HG03097 (cell line): ENCODE measurements around the gene LDLRAD3.

Experiments
- ATAC-seq: cut with Tn5 transposase; IDR thresholded peaks from one replicate; pipeline ENCODE4 v1.9.1; 2021; ENCODE audit not compliant: unreplicated experiment, low FRiP score

Gene LDLRAD3

DNA sequence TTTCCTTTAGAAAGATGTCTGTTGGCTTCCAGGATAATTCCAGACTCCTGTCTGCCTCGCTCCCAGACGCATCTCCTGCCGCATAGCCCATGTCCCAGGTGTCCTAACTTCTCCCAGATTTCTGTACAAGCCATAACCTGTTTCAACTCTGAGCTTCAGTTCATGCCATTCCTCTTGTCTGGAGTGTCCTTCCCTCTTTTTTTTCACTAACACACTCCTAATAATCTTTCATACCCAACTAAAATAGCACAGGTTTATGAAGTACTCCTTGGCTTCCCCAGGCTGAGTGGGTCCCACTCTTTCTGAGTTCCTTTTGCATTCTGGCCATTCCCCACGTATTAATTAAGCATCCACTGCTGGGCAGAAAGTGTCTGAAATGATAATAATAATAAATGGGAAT, 123.0 kb downstream of the LDLRAD3 start:
- ATAC-seq, result no peak

GRCh38 chr11:36069576-36070212, 125.8 kb downstream of the LDLRAD3 start:
- no peak for ATAC-seq

DNA sequence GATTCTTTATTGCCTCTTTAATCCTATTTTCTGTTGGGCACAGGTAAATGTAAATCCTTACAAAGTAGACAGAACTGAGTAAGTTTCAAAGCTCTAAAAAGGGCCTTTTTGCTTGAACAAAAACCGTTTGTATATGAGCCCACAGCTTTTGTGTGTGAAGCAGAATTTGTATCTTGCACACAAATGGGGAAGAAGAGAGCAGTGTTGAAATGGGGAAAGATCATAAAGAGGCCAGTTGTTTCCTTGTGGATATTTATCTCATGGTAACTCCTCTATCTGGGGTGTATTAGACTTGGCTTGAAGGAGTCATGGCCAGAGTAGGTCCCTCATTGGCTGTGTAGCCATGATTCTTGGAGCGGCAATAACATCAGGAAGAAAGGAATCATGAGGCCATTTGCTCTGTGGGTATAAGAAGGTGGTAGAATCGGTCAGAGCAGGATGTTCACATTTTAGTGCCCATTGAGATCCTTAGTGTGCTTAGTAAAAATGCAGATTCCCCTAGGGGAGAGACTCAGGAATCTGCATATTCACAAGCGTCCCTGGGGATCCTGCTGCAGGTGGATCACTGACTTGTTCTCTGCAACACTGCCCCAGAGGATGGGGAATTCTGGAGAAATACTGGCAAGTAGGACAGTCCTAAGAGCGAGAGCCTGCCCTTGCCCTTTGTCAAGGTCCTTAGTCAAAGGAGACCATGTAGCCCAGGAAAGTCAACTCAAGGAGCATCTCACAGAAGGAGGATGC, 126.5 kb downstream of the LDLRAD3 start:
- no peak for ATAC-seq

- ATAC-seq, result no peak
Observed at GRCh38 chr11:36070954-36071330, 127.1 kb downstream of the LDLRAD3 start.

- no peak for ATAC-seq
Observed at GRCh38 chr11:36071917-36072500, 128.1 kb downstream of the LDLRAD3 start.

DNA sequence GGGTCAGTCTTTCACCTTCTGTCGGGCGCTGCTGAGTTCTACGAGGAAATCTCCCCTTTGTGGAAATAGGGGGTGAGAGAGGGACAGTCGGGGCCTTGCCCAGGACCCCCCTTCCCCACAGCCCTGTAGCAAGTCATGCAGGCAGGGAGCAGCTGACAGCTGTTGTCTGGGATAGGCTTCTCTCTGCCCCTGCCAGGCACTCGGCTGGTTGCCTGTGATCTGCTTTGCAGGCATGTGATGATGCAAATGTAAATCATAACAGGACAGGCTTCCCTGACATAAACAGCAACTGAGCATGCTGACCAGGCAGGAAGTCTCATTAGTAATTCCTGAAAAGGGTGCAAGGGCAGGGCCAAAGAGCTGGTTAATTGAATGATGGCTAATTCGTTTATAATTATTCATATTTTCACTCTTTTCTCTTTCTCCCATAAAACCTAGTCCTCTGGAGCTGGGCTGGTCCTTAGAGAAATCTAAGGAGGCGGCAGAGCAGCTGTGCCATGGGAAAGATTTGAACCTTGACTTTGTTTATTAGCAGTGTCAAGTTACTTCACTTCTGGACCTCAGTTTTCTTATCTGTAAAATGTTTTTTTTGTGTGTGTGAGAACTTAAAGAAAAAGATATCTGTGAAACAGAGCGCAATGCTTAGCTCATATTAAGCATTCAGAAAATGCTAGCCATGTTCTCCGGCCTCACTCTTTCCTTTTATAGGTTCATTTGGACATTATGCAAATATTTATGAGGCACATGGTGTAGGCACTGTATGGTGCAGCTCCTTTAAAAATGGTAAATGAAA, 129.7 kb downstream of the LDLRAD3 start:
- ATAC-seq, result no peak

- ATAC-seq, result no peak
Observed at GRCh38 chr11:36074941-36075431, 131.1 kb downstream of the LDLRAD3 start.

DNA sequence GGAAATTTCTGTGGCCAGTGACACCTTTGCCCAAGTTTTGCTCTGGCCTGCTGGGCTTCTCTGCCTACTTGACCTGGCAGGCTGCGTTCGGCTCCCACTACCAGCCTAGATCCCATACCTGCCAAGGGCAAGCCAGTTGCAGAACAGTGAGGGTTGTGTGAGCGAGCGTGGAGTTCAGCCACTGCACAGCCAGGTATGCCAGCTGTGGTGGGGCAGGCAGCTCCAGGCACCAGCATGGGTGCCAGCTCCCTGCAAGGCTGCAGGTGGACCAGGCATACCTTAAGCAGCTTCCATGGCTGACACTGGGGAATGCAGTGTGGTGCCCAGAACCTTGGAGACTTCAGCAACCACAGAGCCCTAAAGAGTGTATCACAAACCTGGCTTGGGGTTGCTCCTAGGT, 133.5 kb downstream of the LDLRAD3 start:
- no peak for ATAC-seq

- ATAC-seq, result no peak
Observed at GRCh38 chr11:36077886-36078685, 134.2 kb downstream of the LDLRAD3 start.

DNA sequence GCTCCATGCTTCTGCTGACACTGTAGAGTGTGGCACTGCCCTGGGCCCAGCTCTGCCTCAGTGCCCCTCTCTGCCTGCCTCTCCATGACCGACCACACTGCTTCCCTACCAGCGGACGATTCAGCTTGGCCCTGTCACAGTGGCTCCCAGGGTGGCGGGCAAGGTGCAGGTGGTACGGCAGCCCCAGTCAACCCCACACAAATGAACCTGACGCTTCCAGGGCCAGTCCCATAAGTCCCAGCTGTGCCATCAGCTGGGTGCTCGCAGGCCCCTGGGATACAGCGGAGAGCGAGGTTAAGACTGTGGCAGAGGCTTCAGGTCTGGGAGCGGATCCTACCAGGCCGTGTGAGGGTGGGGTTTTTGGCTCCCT, 134.8 kb downstream of the LDLRAD3 start:
- ATAC-seq, result no peak

DNA sequence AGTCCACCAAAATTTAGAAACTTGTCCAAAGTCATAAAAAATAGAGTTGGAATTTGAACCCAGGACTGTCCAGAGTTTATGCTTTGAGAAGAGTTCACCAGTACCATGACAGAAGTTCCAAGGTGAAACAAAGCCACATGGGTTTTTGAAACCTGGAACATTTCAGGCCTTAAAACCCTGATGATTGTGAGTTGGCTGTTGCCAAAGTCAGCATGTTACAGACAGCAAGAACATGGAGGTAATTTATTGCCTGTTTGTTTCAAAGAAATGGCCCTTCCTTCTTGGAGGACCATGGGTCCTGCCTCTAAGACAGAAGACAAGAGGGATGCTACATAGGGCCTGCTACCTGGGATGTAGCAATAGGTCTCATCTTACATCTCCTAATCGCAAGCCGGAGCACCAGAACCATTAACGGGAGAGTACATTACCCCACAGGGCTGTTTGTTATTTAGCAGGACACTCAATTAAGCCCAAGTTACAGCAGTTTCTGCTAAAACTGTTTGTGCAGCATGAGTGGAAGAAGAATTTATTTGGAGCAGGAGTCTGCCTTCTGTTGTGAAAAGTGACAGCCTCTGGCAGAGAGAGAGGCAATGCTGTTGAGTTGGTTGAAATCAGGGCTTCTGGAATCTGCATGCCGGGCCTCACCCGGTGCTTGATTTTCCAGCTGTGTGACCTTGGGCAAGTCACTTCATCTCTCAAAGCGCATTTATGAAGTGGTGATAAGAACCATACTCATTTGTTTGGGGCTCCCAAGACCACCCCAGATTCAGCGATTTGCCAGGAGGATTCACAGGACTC, 136.2 kb downstream of the LDLRAD3 start:
- ATAC-seq, result no peak

GRCh38 chr11:36081274-36081945, 137.5 kb downstream of the LDLRAD3 start:
- ATAC-seq, result no peak

DNA sequence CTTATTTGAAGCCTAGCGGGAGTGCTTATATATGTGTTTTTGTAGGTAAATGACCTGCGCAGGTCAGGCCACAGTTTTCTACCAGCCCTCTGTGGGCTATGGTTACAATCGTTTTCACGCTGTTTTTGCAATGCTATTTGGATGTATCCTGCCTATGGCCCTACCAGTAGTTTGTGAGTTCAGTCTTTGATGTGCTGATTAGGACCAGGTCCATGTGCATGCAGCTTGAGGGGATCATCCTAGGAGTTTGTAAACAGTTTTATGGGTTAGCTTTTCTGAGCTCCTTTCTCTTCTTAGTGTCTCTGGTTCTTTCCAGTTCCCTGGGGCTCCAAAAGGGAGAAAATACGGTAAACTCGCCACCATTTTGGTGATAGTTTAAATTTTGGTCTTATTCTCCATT, 142.5 kb downstream of the LDLRAD3 start:
- ATAC-seq, result no peak

- ATAC-seq, result no peak
Observed at GRCh38 chr11:36088266-36088972, 144.6 kb downstream of the LDLRAD3 start.

- no peak for ATAC-seq
Observed at GRCh38 chr11:36089920-36090319, 146.1 kb downstream of the LDLRAD3 start.

- ATAC-seq, result no peak
Observed at GRCh38 chr11:36090356-36091109, 146.7 kb downstream of the LDLRAD3 start.

DNA sequence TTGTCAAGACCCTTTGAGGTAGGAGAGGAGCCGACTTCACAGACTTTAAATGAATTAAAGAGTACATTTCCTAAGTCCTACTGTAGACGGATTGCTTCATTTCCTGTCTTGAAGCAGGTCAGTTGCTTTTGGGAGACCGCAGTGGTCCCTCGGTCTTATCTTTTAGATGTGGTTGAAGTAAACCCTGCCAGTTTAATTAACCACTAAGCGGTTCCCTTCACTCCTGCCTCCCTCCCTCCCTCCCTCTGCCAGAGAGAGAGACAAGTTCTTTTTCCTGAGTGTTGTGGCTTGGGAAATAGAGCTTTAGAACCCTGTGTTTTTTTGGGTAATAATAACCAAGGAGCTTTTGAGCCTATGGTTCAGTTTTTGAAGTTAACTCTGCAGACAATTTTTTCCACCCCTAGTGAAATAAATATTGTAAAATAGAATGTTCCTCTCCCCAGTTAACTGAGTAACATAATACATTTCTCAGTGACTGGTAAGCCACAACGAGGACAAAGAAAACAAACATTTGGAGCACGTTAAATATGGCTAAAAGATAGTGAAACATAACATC, 147.5 kb downstream of the LDLRAD3 start:
- ATAC-seq, result no peak
